CD4-positive, alpha-beta T cell treated with Interleukin-15 for 4 hours (primary cell): Measurements from ENCODE around the gene LRMDA.

Source experiments
- DNase-seq: peaks from one replicate; pipeline ENCODE4 v3.0.0-alpha.2; 2020; ENCODE audit warnings: low spot score

LRMDA gene

GRCh38 chr10:75925999-75926398, 494.6 kb downstream of the LRMDA start:
- no peak for DNase-seq

- no peak for DNase-seq
These were observed 495.3 kb downstream of the LRMDA start for GRCh38 chr10:75926763-75927162.

GRCh38 chr10:75928231-75928630, 496.8 kb downstream of the LRMDA start:
- DNase-seq, result no peak

GRCh38 chr10:75929630-75930161, 498.3 kb downstream of the LRMDA start:
- no peak for DNase-seq

- DNase-seq, result no peak
These were observed 501.5 kb downstream of the LRMDA start for GRCh38 chr10:75932921-75933320.

- no peak for DNase-seq
These were observed 503.8 kb downstream of the LRMDA start for GRCh38 chr10:75935240-75935639.

- DNase-seq, result no peak
These were observed 504.4 kb downstream of the LRMDA start for GRCh38 chr10:75935650-75936400.

- DNase-seq, result no peak
These were observed 505.4 kb downstream of the LRMDA start for GRCh38 chr10:75936841-75937240.

GRCh38 chr10:75937823-75938222, 506.4 kb downstream of the LRMDA start:
- DNase-seq, result no peak

- no peak for DNase-seq
These were observed 507.1 kb downstream of the LRMDA start for GRCh38 chr10:75938380-75939122.

- DNase-seq, result no peak
These were observed 508.1 kb downstream of the LRMDA start for GRCh38 chr10:75939541-75939940.

- no peak for DNase-seq
These were observed 509.3 kb downstream of the LRMDA start for GRCh38 chr10:75940742-75941141.

- no peak for DNase-seq
These were observed 509.9 kb downstream of the LRMDA start for GRCh38 chr10:75941223-75941801.

GRCh38 chr10:75944061-75944460, 512.6 kb downstream of the LRMDA start:
- no peak for DNase-seq

- DNase-seq, result no peak
These were observed 517.2 kb downstream of the LRMDA start for GRCh38 chr10:75948583-75948982.

- DNase-seq, result no peak
These were observed 518.9 kb downstream of the LRMDA start for GRCh38 chr10:75950307-75950706.

- DNase-seq, result no peak
These were observed 519.7 kb downstream of the LRMDA start for GRCh38 chr10:75950997-75951589.

GRCh38 chr10:75951627-75952026, 520.2 kb downstream of the LRMDA start:
- DNase-seq, result no peak

- no peak for DNase-seq
These were observed 520.7 kb downstream of the LRMDA start for GRCh38 chr10:75952093-75952492.

GRCh38 chr10:75954486-75954885, 523.1 kb downstream of the LRMDA start:
- DNase-seq, result no peak

GRCh38 chr10:75955973-75956502, 524.6 kb downstream of the LRMDA start:
- DNase-seq, result no peak

- no peak for DNase-seq
These were observed 525.2 kb downstream of the LRMDA start for GRCh38 chr10:75956624-75957023.
